HEK293 (cell line): ENCODE results near the gene PDLIM4.

Experiments used
- CTCF ChIA-PET: fragments of 350-600 bp; formaldehyde crosslinking; extraction: SDS; loops from one replicate; lab custom pipeline; 2021; ENCODE audit warnings: antibody characterized with exemption; lab: Yijun Ruan, JAX
- POLR2A ChIA-PET: fragments of 300-600 bp; formaldehyde crosslinking; extraction: SDS; loops from one replicate; lab custom pipeline; 2020; ENCODE audit warnings: antibody characterized with exemption, inconsistent platforms; lab: Yijun Ruan, JAX
- H3K27ac ChIP-seq: fragments of 200-500 bp; sonication (Bioruptor generic); 2 replicates; pipeline ENCODE4 v1.5.1; 2014; ENCODE audit warnings: low read depth, low read length, control low read depth, inconsistent platforms; ENCODE audit errors: extremely low read depth
- H3K36me3 ChIP-seq, 2 experiments: fragments of 200-500 bp in 1 of 2; sonication (Bioruptor generic) in 1 of 2; 1 replicate in 1 of 2; 2 replicates in 1 of 2; pipeline ENCODE4 v1.5.1; 2014 to 2017; ENCODE audit warnings: inconsistent platforms in 2 of 2, low read length in 2 of 2; ENCODE audit not compliant: control insufficient read depth in 2 of 2, insufficient read depth in 1 of 2
- H3K4me1 ChIP-seq: fragments of 200-500 bp; sonication (Bioruptor generic); 2 replicates; pipeline ENCODE4 v1.5.1; 2014; ENCODE audit warnings: mild to moderate bottlenecking, low read length, inconsistent platforms; ENCODE audit not compliant: control insufficient read depth, insufficient read depth
- H3K4me3 ChIP-seq: 2 replicates; pipeline ENCODE4 v1.5.1; 2011; ENCODE audit warnings: low read depth, mild to moderate bottlenecking, control low read depth, low read length, moderate library complexity
- H3K9me3 ChIP-seq: fragments of 200-500 bp; sonication (Bioruptor generic); 2 replicates; pipeline ENCODE4 v1.5.1; 2014; ENCODE audit warnings: low read depth, low read length, inconsistent platforms; ENCODE audit not compliant: control insufficient read depth, insufficient read depth
- BCL11B ChIP-seq: fragments of 450-650 bp; formaldehyde crosslinking; IDR thresholded peaks from 2 replicates; pipeline ENCODE4 v1.5.1; 2016; ENCODE audit warnings: low read depth, missing biosample characterization, missing genetic modification characterization
- BCL6B ChIP-seq: fragments of 450-650 bp; formaldehyde crosslinking; IDR thresholded peaks from 2 replicates; pipeline ENCODE4 v1.5.1; 2017; ENCODE audit warnings: missing biosample characterization, missing genetic modification characterization
- CTCF ChIP-seq: fragments of 450-650 bp; formaldehyde crosslinking; IDR thresholded peaks from 2 replicates; pipeline ENCODE4 v1.5.1; 2016; ENCODE audit warnings: missing biosample characterization, missing genetic modification characterization
- EGR2 ChIP-seq: fragments of 450-650 bp; formaldehyde crosslinking; IDR thresholded peaks from 2 replicates; pipeline ENCODE4 v1.5.1; 2016; ENCODE audit warnings: low read depth, missing biosample characterization, missing genetic modification characterization
- GFI1B ChIP-seq: fragments of 450-650 bp; formaldehyde crosslinking; IDR thresholded peaks from 2 replicates; pipeline ENCODE4 v1.5.1; 2016; ENCODE audit warnings: missing biosample characterization, missing genetic modification characterization
- GLIS1 ChIP-seq: fragments of 450-650 bp; formaldehyde crosslinking; IDR thresholded peaks from 2 replicates; pipeline ENCODE4 v1.5.1; 2016; ENCODE audit warnings: missing biosample characterization, missing genetic modification characterization
- GLIS2 ChIP-seq: fragments of 450-650 bp; formaldehyde crosslinking; IDR thresholded peaks from 2 replicates; pipeline ENCODE4 v1.5.1; 2016; ENCODE audit warnings: missing biosample characterization, missing genetic modification characterization
- KLF17 ChIP-seq: fragments of 450-650 bp; formaldehyde crosslinking; IDR thresholded peaks from 2 replicates; pipeline ENCODE4 v1.5.1; 2016; ENCODE audit warnings: missing biosample characterization, missing genetic modification characterization
- WT1 ChIP-seq: fragments of 450-650 bp; formaldehyde crosslinking; IDR thresholded peaks from 2 replicates; pipeline ENCODE4 v1.5.1; 2016; ENCODE audit warnings: missing biosample characterization, missing genetic modification characterization
- ZBTB48 ChIP-seq: fragments of 450-650 bp; formaldehyde crosslinking; IDR thresholded peaks from 2 replicates; pipeline ENCODE4 v1.5.1; 2016; ENCODE audit warnings: missing biosample characterization, missing genetic modification characterization
- ZFHX2 ChIP-seq: fragments of 450-650 bp; formaldehyde crosslinking; conservative IDR thresholded peaks from 2 replicates; pipeline ENCODE4 v1.5.1; 2016; ENCODE audit warnings: missing biosample characterization, missing genetic modification characterization
- ZFP37 ChIP-seq: fragments of 450-650 bp; formaldehyde crosslinking; IDR thresholded peaks from 2 replicates; pipeline ENCODE4 v1.5.1; 2016; ENCODE audit warnings: missing biosample characterization, missing genetic modification characterization
- ZNF211 ChIP-seq: fragments of 450-650 bp; formaldehyde crosslinking; IDR thresholded peaks from 2 replicates; pipeline ENCODE4 v1.5.1; 2016; ENCODE audit warnings: low read depth, missing biosample characterization, missing genetic modification characterization
- ZNF292 ChIP-seq: fragments of 450-650 bp; formaldehyde crosslinking; IDR thresholded peaks from 2 replicates; pipeline ENCODE4 v1.5.1; 2016; ENCODE audit warnings: low read depth, missing biosample characterization, missing genetic modification characterization, borderline replicate concordance
- ZNF366 ChIP-seq: fragments of 450-650 bp; formaldehyde crosslinking; conservative IDR thresholded peaks from 2 replicates; pipeline ENCODE4 v1.5.1; 2016; ENCODE audit warnings: missing biosample characterization, missing genetic modification characterization
- ZNF521 ChIP-seq: fragments of 450-650 bp; formaldehyde crosslinking; IDR thresholded peaks from 2 replicates; pipeline ENCODE4 v1.5.1; 2017; ENCODE audit warnings: missing biosample characterization, mild to moderate bottlenecking, missing genetic modification characterization
- ZNF549 ChIP-seq: fragments of 450-650 bp; IDR thresholded peaks from 2 replicates; pipeline ENCODE4 v1.5.1; 2018; ENCODE audit warnings: missing biosample characterization, missing genetic modification characterization, mild to moderate bottlenecking, inconsistent platforms, moderate library complexity
- ZNF621 ChIP-seq: fragments of 450-650 bp; formaldehyde crosslinking; IDR thresholded peaks from 2 replicates; pipeline ENCODE4 v1.5.1; 2017; ENCODE audit warnings: missing biosample characterization, missing genetic modification characterization
- ZNF623 ChIP-seq: fragments of 450-650 bp; formaldehyde crosslinking; IDR thresholded peaks from 2 replicates; pipeline ENCODE4 v1.5.1; 2016; ENCODE audit warnings: missing biosample characterization, missing genetic modification characterization
- ZNF639 ChIP-seq: fragments of 450-650 bp; formaldehyde crosslinking; IDR thresholded peaks from 2 replicates; pipeline ENCODE4 v1.5.1; 2016; ENCODE audit warnings: missing biosample characterization, missing genetic modification characterization
- ZXDB ChIP-seq: fragments of 450-650 bp; formaldehyde crosslinking; IDR thresholded peaks from 2 replicates; pipeline ENCODE4 v1.5.1; 2016; ENCODE audit warnings: missing biosample characterization, missing genetic modification characterization
- TF ChIP-seq, protein P1 (sequence below): fragments of 450-650 bp; formaldehyde crosslinking; IDR thresholded peaks from 2 replicates; pipeline ENCODE4 v1.5.1; 2016; ENCODE audit warnings: missing biosample characterization, missing genetic modification characterization
- TF ChIP-seq, protein P2 (sequence below): fragments of 450-650 bp; formaldehyde crosslinking; IDR thresholded peaks from 2 replicates; pipeline ENCODE4 v1.5.1; 2017; ENCODE audit warnings: missing biosample characterization, missing genetic modification characterization

PDLIM4 gene

GRCh38 chr5:132263548-132264261 lies 6.2 kb downstream of the PDLIM4 start:
- H3K36me3 ChIP-seq, result no peaks in the 10 kb centered on the region
- no peak overlapping the region for H3K27ac ChIP-seq
- no peaks in the 10 kb centered on the region; the same call in 1 of the 2 replicates for H3K4me1 ChIP-seq
- TF ChIP-seq ZNF623 (no peak), ZNF621 (tag by site-specific recombination) (no peak), KLF17 (no peak), ZBTB48 (tag by site-specific recombination) (no peak), GFI1B (no peak), ZNF292 (tag by site-specific recombination) (no peak), GLIS1 (tag by site-specific recombination) (peak; percentile 22; the same call in 1 of the 2 replicates), BCL11B (tag by site-specific recombination) (no peak), ZFP37 (tag by site-specific recombination) (no peak), WT1 (tag by site-specific recombination) (no peak), ZXDB (tag by site-specific recombination) (no peak), ZNF549 (tag by site-specific recombination) (no peak), CTCF (no peak), ZNF211 (tag by site-specific recombination) (no peak), ZFHX2 (tag by site-specific recombination) (peak; percentile 67), ZNF639 (tag by site-specific recombination) (no peak), ZNF366 (tag by site-specific recombination) (peak; percentile 49; the same call in 1 of the 2 replicates), ZNF521 (tag by site-specific recombination) (no peak), EGR2 (tag by site-specific recombination) (peak; percentile 69), BCL6B (tag by site-specific recombination) (no peak), GLIS2 (tag by site-specific recombination) (no peak)
- TF ChIP-seq, protein P1, sequence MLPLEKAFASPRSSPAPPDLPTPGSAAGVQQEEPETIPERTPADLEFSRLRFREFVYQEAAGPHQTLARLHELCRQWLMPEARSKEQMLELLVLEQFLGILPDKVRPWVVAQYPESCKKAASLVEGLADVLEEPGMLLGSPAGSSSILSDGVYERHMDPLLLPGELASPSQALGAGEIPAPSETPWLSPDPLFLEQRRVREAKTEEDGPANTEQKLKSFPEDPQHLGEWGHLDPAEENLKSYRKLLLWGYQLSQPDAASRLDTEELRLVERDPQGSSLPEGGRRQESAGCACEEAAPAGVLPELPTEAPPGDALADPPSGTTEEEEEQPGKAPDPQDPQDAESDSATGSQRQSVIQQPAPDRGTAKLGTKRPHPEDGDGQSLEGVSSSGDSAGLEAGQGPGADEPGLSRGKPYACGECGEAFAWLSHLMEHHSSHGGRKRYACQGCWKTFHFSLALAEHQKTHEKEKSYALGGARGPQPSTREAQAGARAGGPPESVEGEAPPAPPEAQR (tag by site-specific recombination), result no peak
- TF ChIP-seq, protein P2, sequence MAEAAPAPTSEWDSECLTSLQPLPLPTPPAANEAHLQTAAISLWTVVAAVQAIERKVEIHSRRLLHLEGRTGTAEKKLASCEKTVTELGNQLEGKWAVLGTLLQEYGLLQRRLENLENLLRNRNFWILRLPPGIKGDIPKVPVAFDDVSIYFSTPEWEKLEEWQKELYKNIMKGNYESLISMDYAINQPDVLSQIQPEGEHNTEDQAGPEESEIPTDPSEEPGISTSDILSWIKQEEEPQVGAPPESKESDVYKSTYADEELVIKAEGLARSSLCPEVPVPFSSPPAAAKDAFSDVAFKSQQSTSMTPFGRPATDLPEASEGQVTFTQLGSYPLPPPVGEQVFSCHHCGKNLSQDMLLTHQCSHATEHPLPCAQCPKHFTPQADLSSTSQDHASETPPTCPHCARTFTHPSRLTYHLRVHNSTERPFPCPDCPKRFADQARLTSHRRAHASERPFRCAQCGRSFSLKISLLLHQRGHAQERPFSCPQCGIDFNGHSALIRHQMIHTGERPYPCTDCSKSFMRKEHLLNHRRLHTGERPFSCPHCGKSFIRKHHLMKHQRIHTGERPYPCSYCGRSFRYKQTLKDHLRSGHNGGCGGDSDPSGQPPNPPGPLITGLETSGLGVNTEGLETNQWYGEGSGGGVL (tag by site-specific recombination), result peak; percentile 66
- ChIA-PET CTCF (interaction anchor here (0.7 to 1.7 kb wide), 2 partner anchors 9 to 228 kb away, joined by 4 to 5 read pairs; no protein-coding TSS in a partner anchor), POLR2A (interaction anchor here (1.0 kb wide), 1 partner anchor 30 kb away, joined by 3 read pairs; no protein-coding TSS in a partner anchor)
- H3K9me3 ChIP-seq, result no peaks in the 10 kb centered on the region
- H3K4me3 ChIP-seq, result no peak overlapping the region
